Activated T-helper 1 cell treated with Interleukin-2 at 50 U/mL for 16 hours (primary cell): ENCODE results near the gene CCL23.
"Not testable (repeated sequence)": the region's sequence is repeated elsewhere in the genome, so short reads cannot be mapped to it uniquely, and the experiment has no call there.

Source experiments
- DNase-seq: peaks from one replicate; pipeline ENCODE4 v3.0.0-alpha.2; 2020; ENCODE audit warnings: low read depth

CCL23 gene

DNA sequence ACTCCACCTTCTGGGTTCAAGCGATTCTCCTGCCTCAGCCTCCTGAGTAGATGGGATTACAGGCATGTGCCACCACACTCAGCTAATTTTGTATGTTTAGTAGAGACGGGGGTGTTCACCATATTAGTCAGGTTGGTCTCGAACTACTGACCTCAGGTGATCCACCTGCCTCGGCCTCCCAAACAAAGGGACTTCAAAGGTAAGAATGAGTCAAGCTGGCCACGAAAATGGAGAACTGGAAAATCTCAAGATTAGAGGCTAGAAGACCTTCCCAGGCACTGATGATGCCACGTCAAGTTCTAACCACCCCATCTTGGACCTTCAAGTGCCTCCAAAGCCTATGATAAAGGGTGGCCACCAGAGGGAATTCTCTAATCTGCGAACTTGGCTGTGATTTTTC, 15.1 kb downstream of the CCL23 start:
- no peak for DNase-seq

DNA sequence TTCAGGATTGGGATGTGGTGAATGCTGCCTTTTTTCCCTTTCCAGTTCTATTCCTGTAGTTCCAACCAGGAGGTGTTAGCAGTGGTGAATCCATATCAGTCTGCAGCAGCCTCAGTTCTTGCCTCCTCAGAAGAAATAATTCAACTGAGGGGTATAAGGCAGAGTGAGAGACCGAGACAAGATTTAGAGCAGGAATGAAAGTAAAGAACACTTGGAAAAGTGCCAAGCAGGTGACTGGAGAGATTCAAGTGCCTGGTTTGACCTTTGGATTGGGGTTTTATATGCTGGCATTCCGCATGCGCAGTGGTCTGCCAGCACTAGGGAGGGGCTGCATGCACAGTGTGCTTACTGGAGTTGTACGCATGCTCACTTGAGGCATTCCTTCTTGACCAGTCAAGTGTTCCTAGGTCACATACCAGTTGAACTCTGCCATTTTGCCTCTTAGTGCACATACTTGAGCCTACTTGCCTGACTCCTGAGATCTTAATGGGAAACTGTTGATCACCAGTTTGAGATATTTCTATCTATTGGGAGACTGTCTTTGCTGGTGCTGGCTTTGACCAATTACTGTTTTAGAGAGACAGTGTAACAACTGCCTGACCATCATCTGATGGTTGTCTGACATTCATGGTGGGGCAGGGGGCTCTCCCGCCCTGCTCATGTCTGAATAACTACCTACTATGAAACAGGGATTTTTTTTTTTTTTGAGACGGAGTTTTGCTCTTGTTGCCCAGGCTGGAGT, 15.7 kb downstream of the CCL23 start:
- DNase-seq, result no peak

DNA sequence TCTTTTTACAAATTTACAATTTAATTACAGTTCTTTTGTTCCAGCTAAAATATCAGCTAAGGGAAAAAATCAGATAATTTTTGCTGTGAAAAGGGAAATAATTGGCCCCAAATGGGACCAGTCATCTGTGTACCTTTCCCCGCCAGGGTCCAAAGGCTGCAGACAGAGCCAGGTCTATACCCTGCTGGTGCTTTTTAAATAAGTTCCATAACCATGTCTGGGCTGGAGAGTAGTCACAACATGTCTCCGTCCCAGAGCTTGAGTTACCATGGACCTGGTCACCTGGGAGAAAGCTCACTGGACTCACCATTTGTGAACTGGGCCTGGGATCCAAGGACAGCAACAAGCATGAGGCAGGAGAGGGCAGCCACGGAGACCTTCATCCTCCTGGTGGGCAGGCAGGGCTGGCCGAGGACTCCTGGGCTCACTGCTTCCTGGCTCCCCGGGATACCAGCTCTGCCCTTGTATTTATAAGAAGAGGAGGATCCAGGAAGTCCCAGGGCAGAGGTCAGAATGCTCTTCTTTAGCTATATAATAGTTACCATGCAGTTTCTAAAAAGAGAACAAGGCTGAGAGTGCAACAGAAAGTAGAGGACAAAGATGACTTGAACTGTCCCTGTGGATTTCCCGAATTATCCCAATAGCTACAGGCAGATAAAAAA, 16.5 kb downstream of the CCL23 start, which contains the start of gene CCL15:
CCL15 (minus strand) TSS at position 444 of the 662 bp plus-strand sequence; CDS start at position 383, 61 bp downstream.
- DNase-seq, result no peak

DNA sequence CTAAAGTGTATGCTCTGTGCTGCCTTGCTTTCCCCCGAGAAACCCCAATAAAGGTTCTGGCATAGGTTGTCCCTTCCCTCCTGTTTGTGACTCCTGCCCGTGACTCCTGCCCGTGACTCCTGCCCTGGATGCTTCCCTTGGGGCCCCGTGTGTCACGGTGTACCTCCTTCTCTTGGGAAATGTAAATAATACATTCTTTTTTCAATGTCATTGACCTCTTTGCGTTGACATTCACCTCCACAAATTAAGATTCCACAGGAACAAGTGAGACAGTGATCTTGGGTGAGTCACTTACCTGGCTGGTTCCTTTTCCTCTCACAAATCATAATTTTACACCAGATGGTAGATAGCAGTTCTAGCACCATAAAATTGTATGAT, 17.1 kb downstream of the CCL23 start:
- DNase-seq, result no peak

DNA sequence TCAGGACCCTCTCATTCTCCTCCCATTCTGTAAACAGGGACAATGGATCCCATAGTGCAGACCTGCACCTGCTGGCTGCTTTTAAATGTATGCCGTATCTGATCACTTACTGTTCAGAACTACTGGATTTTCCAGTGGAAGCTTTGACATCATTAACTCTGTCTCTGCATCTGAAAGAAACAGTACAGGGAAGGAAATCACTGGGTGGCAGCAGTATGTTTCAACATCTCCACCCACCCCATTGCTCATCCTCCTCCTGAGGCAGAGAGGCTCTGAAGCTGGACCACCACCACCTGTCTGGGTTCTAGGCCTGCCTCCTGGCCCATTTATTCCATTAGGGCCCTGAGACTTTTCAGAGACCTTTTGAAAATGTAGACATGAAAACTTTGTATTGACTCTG, 19.0 kb downstream of the CCL23 start:
- DNase-seq, result no peak

DNA sequence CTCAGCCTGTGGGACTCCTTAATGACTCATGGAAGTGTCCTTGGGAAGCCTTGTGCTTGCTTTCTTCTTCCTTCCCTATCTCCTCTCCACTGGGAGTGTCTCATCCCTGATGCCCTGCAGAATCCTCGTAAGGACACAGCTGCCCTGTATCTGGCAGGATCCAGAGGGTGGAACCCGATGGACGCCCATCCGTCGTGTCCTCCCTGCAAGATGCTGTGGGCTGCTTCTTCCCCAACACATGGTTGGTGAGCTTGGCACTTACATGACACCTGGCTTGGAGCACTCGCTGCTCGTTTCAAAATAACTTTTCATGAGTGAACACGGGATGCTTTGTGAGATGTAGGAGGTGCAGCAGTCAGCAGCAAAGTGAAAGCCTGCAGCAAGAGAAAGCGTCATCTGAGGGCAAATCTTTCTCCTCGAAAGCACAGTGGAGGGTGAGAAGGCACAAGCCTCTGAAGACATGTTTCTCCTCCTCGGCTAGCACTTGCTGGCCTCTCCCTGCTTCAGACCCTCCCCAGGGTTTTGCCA, 19.7 kb downstream of the CCL23 start:
- DNase-seq, result no peak

DNA sequence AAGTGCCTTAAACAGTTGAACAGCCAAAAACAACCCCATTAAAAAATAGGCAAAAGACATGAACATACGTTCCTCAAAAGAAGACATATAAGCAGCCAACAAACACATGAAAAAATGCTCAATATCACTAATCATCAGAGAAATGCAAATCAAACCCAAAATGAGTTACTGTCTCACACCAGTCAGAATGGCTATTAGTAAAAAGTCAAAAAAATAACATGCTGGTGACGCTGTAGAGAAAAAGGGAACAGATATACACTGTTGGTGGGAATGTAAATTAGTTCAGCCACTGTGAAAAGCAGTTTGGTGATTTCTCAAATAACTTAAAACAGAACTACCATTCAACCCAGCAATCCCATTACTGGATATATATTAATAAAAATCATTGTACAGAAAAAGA, 22.4 kb downstream of the CCL23 start:
- DNase-seq, result not testable (repeated sequence)

DNA sequence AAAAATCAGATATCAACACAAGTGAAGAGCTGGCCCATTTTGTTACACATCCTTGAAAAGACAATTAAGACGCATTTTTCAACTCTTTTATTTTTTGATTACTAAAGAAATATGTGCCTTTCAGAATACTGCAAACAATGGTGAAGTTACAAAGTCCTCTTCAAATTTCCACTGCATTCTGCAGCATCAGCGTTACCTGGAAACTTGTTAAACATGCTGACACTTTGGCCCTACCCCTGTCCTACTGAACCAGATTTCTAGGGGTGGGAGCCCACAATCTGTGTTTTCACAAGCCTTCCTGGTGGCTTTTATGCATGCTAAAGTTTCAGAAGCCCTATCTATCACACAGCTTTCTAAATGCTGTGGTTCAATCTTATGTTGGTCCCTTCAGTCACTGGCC, 26.7 kb downstream of the CCL23 start:
- DNase-seq, result no peak

DNA sequence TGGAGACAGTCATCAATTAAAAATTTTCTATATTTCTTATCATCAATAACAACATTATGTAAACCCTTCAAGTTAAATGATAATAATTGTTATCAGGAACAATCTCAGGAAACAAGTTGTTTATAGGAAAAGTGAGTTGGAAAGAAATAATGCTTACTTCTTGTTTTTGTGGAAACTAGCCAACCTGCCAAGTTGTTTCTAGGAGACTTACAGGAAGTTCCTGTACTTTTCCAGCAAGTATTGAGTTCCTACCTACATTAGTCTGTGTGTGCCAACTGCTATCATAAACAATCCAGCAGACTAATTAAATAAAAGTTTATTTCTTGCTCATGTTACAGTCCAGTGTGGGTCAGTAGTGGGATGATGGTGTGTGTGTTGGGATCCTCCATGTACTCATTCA, 29.6 kb downstream of the CCL23 start:
- no peak for DNase-seq

DNA sequence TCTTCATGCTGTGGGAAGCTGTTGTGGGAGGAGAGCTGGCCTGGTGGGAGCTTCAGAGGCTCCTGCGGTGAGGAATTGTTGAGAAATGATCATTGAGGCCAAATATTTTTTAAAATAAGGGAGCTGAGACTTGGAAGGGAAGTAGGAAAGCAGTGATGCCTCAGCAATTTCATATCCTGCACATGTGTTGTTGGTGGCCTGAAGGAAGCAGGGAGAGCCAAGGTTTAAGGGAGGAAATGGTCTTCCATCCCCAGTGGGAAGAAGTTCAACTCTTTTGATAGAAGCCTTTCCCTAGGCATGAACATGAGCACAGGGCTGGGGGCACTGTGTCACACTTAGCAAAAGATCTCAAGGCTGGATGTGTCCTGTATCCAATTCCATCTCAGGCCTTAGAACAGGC, 31.1 kb downstream of the CCL23 start, which contains the start of gene CCL14:
CCL14 (minus strand) TSS at position 87 of the 400 bp plus-strand sequence; CDS start at position 7, 80 bp downstream.
- no peak for DNase-seq

DNA sequence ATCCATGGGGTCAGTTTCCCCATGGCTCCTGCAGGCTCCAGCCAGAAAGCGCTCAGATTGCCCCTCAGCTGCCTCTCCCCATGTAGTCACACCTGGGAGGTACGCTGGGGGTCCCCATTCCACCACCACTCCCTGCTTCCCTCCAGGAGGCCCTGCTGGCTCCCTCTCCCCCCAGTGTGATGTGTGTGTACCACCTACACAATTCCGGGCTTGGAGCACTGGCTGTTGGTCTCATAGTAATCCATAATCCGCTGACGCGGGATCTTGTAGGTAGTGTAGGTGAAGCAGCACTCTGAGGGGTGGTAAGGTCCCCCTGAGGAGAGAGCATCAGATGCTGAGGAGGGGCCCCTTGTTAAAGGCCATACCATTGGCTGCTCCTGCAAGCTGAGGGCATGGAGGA, 33.6 kb downstream of the CCL23 start:
- DNase-seq, result no peak

DNA sequence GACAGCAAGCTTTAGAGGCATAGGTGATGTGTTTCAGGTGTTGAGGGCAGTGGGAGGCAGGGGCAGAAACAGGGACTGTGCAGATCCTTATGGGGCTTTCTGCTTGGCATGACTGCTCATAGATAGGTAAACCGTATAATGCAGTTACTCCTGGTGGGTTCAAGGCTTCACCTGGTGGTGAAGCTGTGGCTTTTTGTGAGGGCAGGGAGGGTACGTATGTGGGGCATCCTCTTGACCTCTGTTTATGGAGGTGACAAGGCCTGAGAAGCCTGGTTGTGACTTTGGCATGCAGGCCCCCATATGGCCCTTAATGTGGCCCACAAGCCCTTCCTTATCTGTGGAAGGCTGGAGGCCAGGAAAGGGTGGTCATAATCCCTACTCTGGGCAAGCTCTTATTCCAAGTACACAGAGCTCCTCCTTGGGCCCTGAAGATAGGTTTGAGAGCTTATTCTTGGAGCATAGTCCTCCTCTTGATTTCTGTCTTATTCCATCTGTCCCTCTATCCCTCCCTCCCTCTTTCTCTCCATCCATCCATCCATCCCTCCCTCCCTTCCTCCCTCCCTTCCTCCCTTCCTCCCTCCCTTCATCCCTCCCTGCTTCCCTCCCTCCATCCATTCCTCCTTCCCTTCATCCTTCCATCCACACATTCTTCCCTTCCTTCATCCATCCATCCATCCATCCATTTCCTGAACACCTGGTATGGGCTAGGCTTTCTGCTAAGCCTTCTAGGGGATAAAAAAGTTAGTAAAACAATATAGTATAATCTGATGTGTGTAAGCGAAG, 35.2 kb downstream of the CCL23 start:
- DNase-seq, result no peak

DNA sequence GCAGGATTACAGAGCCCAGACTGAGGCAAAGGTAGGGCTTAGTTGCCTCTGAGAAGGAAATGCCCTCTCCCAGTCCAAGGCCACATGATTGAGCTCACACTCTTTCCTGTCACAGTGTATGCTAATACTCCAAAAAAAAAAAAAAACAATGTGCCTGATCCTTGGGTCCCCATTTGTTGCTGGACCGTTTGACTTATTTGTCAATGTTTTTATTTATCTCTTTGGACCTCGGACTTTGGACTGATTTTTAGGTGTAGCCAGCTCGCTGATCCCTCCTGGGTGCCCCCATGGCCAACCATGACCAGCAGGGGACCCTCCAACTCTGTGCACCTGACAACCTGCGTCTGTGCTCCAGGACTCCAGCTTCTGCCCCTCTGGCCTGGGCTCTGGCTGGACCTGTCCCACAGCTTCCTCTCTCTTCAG, 35.9 kb downstream of the CCL23 start:
- DNase-seq, result no peak

DNA sequence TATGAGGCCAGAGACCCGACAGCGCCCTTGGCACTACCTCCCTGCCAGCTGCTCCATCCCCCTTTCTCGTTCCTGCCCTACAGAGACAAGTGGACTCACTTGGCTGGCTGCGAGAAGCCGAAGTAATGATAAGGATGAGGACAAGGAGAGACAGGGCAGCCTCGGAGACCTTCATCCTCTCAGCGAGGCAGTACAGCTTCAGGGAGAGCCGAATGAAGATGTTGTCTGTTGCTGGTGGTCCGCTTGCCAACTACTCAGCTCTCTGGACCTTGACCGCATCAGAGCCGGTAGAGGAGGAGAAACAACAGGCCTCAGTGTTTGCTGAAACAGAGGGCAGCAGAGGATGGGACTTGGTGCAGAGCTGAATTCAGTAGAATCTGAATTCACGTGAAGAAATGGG, 36.5 kb downstream of the CCL23 start, which contains the start of gene CCL16:
CCL16 (minus strand) TSS at position 252 of the 400 bp plus-strand sequence; CDS start at position 175, 77 bp downstream.
- DNase-seq, result no peak

DNA sequence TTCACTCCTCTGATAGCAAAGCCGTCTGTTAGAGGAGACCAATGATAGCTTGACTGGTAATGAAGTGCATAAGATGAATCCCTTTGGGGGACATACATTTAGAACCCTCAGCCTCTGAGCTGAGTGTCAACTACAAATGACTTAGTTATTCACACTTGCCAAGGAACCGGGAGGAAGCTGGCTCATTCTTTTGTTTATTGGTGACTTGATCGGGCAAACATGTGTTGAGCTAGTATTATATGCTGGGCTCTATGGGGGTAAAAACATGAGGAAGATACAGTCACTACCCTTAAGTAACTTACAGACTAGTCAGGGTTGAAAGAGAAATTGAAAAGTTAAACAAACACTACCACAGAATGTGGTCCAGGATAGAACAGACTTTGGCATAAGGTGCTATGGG, 39.4 kb downstream of the CCL23 start:
- no peak for DNase-seq

DNA sequence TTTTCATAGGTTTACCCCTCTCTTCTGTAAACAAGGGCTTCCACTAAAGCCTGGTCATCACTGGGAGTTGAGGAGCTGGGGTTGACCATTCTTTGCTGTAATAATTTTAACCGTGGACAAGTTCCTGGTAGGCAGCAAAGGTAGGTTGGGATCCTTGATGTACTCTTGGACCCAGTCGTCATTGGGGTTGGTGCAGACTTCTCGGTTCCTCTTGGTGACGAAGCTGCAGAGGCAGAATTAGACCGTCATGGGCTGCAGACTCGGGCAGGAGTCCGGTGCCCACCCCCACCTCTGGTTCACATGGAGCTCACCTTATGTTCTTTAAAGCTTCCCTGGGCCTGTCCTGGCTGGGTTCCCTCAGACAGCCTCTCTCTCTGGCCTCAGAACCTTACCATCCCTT, 40.3 kb downstream of the CCL23 start:
- no peak for DNase-seq

DNA sequence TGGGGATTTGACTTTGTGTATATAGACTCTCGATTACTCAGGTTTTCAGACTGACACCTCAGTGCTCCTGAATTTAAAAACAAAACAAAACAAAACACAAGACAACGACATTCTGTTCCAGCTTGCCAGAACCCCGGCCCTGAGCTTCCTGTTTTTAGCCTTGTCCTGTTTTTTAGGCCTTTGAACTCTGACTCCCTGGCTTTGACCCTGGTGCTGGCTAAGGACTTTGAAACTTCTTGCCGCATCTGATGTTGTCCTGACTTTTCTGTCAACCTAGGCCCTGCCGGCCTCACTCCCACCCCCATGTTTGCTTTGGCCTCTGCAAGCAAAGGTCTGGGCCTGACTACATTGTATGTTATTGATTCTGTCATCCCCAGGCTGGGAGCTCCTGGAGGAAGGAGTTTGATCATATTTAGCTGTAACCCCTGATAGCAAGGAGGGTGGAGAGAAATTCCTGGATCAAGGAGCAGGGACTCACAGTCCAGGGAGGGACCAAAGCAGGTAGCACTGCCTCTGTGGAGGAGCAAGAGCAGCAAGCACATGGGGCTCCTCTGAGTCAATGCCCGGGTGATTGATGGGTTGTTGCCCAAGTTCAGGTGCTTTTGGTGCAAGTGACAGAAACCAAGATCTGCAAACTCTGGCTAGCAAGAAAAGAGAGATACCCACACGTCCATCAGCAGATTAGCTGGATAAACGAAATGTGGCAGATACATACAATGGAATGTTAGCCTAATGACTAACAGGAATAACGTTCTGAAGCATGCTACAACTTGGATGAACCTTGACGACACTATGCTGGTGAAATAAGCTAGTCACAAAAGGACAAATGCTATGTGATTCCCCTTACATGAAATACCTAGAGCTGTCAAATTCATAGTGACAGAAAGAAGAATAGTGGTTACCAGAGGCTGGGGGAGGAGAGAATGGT, 44.2 kb downstream of the CCL23 start:
- DNase-seq, result no peak

DNA sequence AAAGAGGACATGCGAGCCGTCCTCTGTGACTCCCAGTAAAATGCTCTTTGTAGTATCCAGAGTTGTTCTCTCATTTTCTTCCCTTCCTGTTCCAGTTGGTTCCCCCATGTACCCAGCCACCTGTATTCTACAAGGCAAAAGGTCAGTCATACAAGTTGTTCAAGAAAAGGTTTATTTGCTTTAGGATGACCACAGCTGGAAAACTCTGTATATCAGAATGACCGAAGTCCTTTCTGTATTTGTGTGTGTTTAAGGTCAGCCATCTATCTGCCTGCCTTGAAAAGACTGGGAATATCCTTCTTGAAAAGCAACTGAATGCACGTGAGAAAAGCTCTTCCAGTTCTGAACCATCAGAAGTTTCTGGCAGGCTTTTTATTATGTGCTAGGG, 44.8 kb downstream of the CCL23 start:
- no peak for DNase-seq

DNA sequence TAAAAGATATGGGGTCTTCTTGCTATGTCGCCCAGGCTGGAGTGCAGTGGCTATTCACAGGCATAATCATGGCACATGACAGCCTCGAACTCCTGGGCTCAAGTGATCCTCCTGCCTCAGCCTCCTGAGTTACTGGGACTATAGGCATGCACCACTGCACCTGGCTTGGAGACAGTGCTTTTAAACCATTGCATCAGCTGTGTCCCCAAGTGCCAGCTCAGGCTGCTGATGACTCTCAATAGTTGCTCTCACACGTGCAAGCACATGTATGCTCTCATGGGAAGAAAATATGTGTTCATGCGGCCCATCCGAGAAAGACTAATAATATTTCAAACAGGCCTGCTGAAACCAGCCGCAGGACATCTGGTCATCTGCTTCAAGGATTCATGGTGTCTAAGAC, 45.2 kb downstream of the CCL23 start:
- no peak for DNase-seq

DNA sequence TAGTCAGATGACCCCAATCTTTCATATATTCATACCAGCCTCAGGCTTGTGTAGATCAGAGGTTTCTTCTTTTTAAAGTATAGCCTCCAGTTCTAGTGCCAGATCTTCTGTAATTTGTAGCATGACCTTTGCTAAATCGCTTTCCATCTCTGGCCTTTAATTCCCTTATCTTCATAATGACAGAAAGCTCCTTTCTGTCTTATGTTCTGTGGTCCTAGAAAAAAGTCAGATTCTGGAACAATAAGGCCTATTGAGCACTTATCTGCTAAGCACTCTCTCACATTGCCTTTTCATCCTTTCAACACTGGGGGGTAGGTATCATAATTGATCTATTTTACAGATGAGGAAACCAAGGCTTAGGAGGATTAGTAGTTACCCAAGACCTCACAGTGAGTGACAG, 45.7 kb downstream of the CCL23 start:
- no peak for DNase-seq
